Astrocyte (in vitro differentiated cells and primary cell): ENCODE measurements around the gene TRIM3. TPM values are rescaled to one million over a fixed set of nuclear protein-coding genes. Genes with fewer than 3 reads are reported as not detected.

Source experiments
- DNase-seq: peaks from one replicate; pipeline ENCODE4 v3.0.0-alpha.2; 2010; ENCODE audit warnings: low read depth
- FAIRE-seq: peaks from 2 replicates; lab custom pipeline; 2011; peaks lifted over from hg19 to GRCh38; lab: Jason Lieb, UNC
- H2AFZ ChIP-seq: 2 replicates; pipeline ENCODE4 v1.6.0; 2012; ENCODE audit warnings: low read depth, low read length, inconsistent platforms
- H3K27ac ChIP-seq: 2 replicates; pipeline ENCODE4 v1.5.1; 2011; ENCODE audit warnings: low read depth, low read length, inconsistent platforms
- H3K27me3 ChIP-seq: 2 replicates; pipeline ENCODE4 v1.6.0; 2011; ENCODE audit warnings: low read length, inconsistent platforms; ENCODE audit not compliant: insufficient read depth
- H3K36me3 ChIP-seq: 2 replicates; pipeline ENCODE4 v1.5.1; 2011; ENCODE audit warnings: low read length, inconsistent platforms; ENCODE audit not compliant: insufficient read depth
- H3K4me1 ChIP-seq: 2 replicates; pipeline ENCODE4 v1.5.1; 2011; ENCODE audit warnings: low read length, inconsistent platforms; ENCODE audit not compliant: insufficient read depth
- H3K4me2 ChIP-seq: 2 replicates; pipeline ENCODE4 v1.6.0; 2012; ENCODE audit warnings: low read length, inconsistent platforms
- H3K4me3 ChIP-seq: 2 replicates; pipeline ENCODE4 v1.5.1; 2011; ENCODE audit warnings: low read depth, mild to moderate bottlenecking, low read length, inconsistent platforms; ENCODE audit not compliant: insufficient read depth
- H3K79me2 ChIP-seq: 2 replicates; pipeline ENCODE4 v1.6.0; 2012; ENCODE audit warnings: mild to moderate bottlenecking, low read length, inconsistent platforms; ENCODE audit not compliant: insufficient read depth
- H3K9ac ChIP-seq: 2 replicates; pipeline ENCODE4 v1.6.0; 2012; ENCODE audit warnings: mild to moderate bottlenecking, low read length, inconsistent platforms
- H3K9me3 ChIP-seq: 2 replicates; pipeline ENCODE4 v1.5.1; 2012; ENCODE audit warnings: low read depth, mild to moderate bottlenecking, low read length, inconsistent platforms; ENCODE audit not compliant: insufficient read depth
- H4K20me1 ChIP-seq: 2 replicates; pipeline ENCODE4 v1.6.0; 2012; ENCODE audit warnings: low read length, inconsistent platforms; ENCODE audit not compliant: insufficient read depth
- H3K27ac Mint-ChIP-seq: one replicate; pipeline ENCODE4 v1.8.0; 2021; ENCODE audit warnings: mild to moderate bottlenecking, mixed read lengths; ENCODE audit not compliant: unreplicated experiment
- H3K27me3 Mint-ChIP-seq: one replicate; pipeline ENCODE4 v1.8.0; 2021; ENCODE audit warnings: low read depth, mixed read lengths; ENCODE audit not compliant: unreplicated experiment
- H3K36me3 Mint-ChIP-seq: one replicate; pipeline ENCODE4 v1.8.0; 2021; ENCODE audit warnings: low read depth, mixed read lengths; ENCODE audit not compliant: unreplicated experiment
- H3K4me1 Mint-ChIP-seq: one replicate; pipeline ENCODE4 v1.8.0; 2021; ENCODE audit warnings: low read depth, mixed read lengths; ENCODE audit not compliant: unreplicated experiment
- H3K4me3 Mint-ChIP-seq: one replicate; pipeline ENCODE4 v1.8.0; 2021; ENCODE audit warnings: mild to moderate bottlenecking, moderate library complexity, mixed read lengths; ENCODE audit not compliant: unreplicated experiment
- H3K9me3 Mint-ChIP-seq: one replicate; pipeline ENCODE4 v1.8.0; 2021; ENCODE audit warnings: mild to moderate bottlenecking, mixed read lengths; ENCODE audit not compliant: unreplicated experiment
- EZH2 ChIP-seq: IDR thresholded peaks from 2 replicates; pipeline ENCODE4 v1.6.1; 2012; ENCODE audit warnings: mild to moderate bottlenecking, low read length, inconsistent platforms; ENCODE audit not compliant: insufficient read depth
- total RNA-seq: library from RNA; stranded (reverse); gene quantifications from 2 replicates; pipeline ENCODE4 v1.2.1, GENCODE V29; 2021
- TF ChIP-seq, protein P1 (sequence below): IDR thresholded peaks from 2 replicates; pipeline ENCODE4 v1.5.1; 2011; ENCODE audit warnings: low read depth, mild to moderate bottlenecking, inconsistent platforms, low read length, moderate library complexity; ENCODE audit not compliant: insufficient read depth

The TRIM3 gene
- total RNA-seq, 1 donor from 2014 or later: 25.4 TPM

DNA sequence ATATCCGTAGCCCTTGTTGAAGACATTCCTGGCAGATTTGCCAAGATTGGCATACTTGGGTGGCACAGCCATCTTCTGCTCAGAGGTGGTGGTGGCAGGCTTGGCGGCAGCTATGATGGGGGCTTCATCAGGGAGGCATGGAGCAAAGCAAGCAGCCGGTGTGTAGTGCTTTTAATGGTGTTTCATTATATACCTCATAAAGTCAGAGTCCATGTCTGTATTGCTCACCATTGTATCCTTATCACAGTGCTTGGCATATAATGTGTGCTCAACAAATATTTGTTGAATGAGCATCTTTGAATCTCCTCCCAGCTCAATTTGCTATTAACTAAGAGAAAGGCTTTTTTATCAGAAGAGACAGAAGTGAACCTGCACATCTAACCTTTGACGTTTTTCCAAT, 15.6 kb upstream of the TRIM3 start:
- TF ChIP-seq, protein P1, sequence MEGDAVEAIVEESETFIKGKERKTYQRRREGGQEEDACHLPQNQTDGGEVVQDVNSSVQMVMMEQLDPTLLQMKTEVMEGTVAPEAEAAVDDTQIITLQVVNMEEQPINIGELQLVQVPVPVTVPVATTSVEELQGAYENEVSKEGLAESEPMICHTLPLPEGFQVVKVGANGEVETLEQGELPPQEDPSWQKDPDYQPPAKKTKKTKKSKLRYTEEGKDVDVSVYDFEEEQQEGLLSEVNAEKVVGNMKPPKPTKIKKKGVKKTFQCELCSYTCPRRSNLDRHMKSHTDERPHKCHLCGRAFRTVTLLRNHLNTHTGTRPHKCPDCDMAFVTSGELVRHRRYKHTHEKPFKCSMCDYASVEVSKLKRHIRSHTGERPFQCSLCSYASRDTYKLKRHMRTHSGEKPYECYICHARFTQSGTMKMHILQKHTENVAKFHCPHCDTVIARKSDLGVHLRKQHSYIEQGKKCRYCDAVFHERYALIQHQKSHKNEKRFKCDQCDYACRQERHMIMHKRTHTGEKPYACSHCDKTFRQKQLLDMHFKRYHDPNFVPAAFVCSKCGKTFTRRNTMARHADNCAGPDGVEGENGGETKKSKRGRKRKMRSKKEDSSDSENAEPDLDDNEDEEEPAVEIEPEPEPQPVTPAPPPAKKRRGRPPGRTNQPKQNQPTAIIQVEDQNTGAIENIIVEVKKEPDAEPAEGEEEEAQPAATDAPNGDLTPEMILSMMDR: no peak
- no peak for TF ChIP-seq EZH2
- DNase-seq (no peak), FAIRE-seq (no peak)

DNA sequence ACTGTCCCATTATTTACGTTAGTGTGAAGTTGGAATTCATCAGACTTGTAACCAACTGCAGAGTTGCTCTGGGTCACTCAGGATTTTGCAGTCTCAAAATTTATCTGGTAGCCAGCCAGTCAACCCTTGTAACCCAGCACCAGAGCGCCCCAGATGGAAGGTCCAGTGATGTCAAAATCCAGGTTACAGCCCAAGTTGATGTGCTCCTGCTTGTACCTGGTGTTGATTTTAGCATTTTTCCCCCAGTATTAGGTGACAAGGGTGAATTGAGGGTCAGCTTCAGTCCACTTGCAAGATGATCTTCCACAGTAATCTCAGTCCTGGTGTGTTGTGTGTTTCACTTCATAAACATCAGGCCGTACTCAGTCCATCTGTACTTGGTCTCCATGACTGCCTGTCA, 15.1 kb upstream of the TRIM3 start:
- FAIRE-seq (no peak), DNase-seq (no peak)
- Histone ChIP-seq H3K36me3 (peaks cover 18% of the 10 kb centered on the region), H3K9me3 (no peaks in the 10 kb centered on the region), H3K4me3 (no peak overlapping the region), H3K4me1 (no peaks in the 10 kb centered on the region), H3K27ac (no peak overlapping the region), H2AFZ (no peak overlapping the region), H4K20me1 (peaks cover 17% of the 10 kb centered on the region), H3K79me2 (peaks cover under 1% of the 10 kb centered on the region), H3K4me2 (no peak overlapping the region), H3K27me3 (no peaks in the 10 kb centered on the region), H3K9ac (no peak overlapping the region)
- Mint-ChIP-seq H3K27me3 (no peaks in the 10 kb centered on the region), H3K4me3 (no peak overlapping the region), H3K4me1 (no peaks in the 10 kb centered on the region), H3K9me3 (no peaks in the 10 kb centered on the region), H3K27ac (no peak overlapping the region), H3K36me3 (peaks cover 6% of the 10 kb centered on the region)
- no peak for TF ChIP-seq EZH2
- TF ChIP-seq, protein P1: no peak

More for the DNA sequence above, 15.6 kb upstream of the TRIM3 start:
- Histone ChIP-seq H3K27me3 (no peaks in the 10 kb centered on the region), H3K79me2 (no peaks in the 10 kb centered on the region), H3K4me2 (no peak overlapping the region), H4K20me1 (peaks cover 17% of the 10 kb centered on the region), H3K27ac (no peak overlapping the region), H2AFZ (no peak overlapping the region), H3K9ac (no peak overlapping the region), H3K4me1 (no peaks in the 10 kb centered on the region), H3K36me3 (peaks cover 18% of the 10 kb centered on the region), H3K9me3 (no peaks in the 10 kb centered on the region), H3K4me3 (no peak overlapping the region)
- H3K36me3 Mint-ChIP-seq: peaks cover 9% of the 10 kb centered on the region
- H3K9me3 Mint-ChIP-seq: no peaks in the 10 kb centered on the region
- H3K27ac Mint-ChIP-seq: no peak overlapping the region
- H3K4me1 Mint-ChIP-seq: no peaks in the 10 kb centered on the region
- no peaks in the 10 kb centered on the region for H3K27me3 Mint-ChIP-seq
- H3K4me3 Mint-ChIP-seq: no peak overlapping the region

DNA sequence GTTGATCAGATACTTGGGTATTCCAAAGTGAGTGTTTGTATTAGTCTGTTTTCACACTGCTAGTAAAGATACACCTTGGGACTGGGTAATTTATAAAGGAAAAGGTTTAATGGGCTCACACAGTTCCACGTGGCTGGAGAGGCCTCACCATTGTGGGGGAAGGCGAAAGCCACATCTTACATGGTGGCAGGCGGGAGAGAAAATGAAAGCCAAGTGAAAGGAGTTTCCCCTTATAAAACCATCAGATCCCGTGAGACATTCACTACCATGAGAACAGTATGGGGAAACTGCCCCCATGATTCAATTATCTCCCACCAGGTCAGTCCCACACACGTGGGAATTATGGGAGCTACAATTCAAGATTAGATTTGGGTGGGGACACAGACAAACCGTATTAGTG, 14.6 kb upstream of the TRIM3 start:
- peaks cover 3% of the 10 kb centered on the region for H3K4me1 Mint-ChIP-seq
- Histone ChIP-seq H3K79me2 (peaks cover 5% of the 10 kb centered on the region), H2AFZ (no peak overlapping the region), H3K9me3 (no peaks in the 10 kb centered on the region), H3K4me2 (no peak overlapping the region), H3K9ac (no peak overlapping the region), H3K36me3 (peaks cover 21% of the 10 kb centered on the region), H3K4me1 (no peaks in the 10 kb centered on the region), H3K27me3 (no peaks in the 10 kb centered on the region), H3K27ac (no peak overlapping the region), H4K20me1 (peaks cover 17% of the 10 kb centered on the region), H3K4me3 (no peak overlapping the region)
- FAIRE-seq: no peak
- no peak overlapping the region for H3K27ac Mint-ChIP-seq
- DNase-seq: no peak
- H3K36me3 Mint-ChIP-seq: peaks cover 2% of the 10 kb centered on the region
- no peak for TF ChIP-seq EZH2
- TF ChIP-seq, protein P1: no peak
- no peaks in the 10 kb centered on the region for H3K27me3 Mint-ChIP-seq
- no peaks in the 10 kb centered on the region for H3K9me3 Mint-ChIP-seq
- H3K4me3 Mint-ChIP-seq: no peak overlapping the region
